Esophagus (tissue), 2 donors: ENCODE data around the gene MCTP2. TPM values are rescaled to one million over a fixed set of nuclear protein-coding genes. Genes with fewer than 3 reads are reported as not detected.

Source experiments
- H3K27ac ChIP-seq, 2 donors: one replicate each; pipeline ENCODE4 v1.5.1; 2013; ENCODE audit warnings: low read depth in 2 of 2, mild to moderate bottlenecking in 2 of 2, inconsistent platforms in 1 of 2, low read length in 1 of 2, moderate library complexity in 1 of 2
- H3K27me3 ChIP-seq, 2 donors: one replicate each; pipeline ENCODE4 v1.6.1; 2013; ENCODE audit warnings: low read length in 2 of 2, control low read depth in 1 of 2, mild to moderate bottlenecking in 1 of 2; ENCODE audit not compliant: insufficient read depth in 2 of 2, control insufficient read depth in 1 of 2
- H3K36me3 ChIP-seq, 2 donors: one replicate each; pipeline ENCODE4 v1.6.1; 2013; ENCODE audit warnings: low read length in 1 of 2; ENCODE audit not compliant: control insufficient read depth in 2 of 2, insufficient read depth in 2 of 2
- H3K4me1 ChIP-seq, 2 donors: one replicate each; pipeline ENCODE4 v1.6.1; 2013; ENCODE audit warnings: low read length in 1 of 2; ENCODE audit not compliant: control insufficient read depth in 2 of 2, insufficient read depth in 2 of 2
- H3K4me3 ChIP-seq, 2 donors: one replicate each; pipeline ENCODE4 v1.5.1; 2013; ENCODE audit warnings: low read length in 2 of 2, mild to moderate bottlenecking in 2 of 2, low read depth in 1 of 2, moderate library complexity in 1 of 2
- H3K9me3 ChIP-seq, 2 donors: one replicate each; pipeline ENCODE4 v1.6.1; 2013; ENCODE audit warnings: mild to moderate bottlenecking in 2 of 2, low read depth in 1 of 2, low read length in 1 of 2, moderate library complexity in 1 of 2; ENCODE audit not compliant: control insufficient read depth in 2 of 2, insufficient read depth in 1 of 2
- WGBS, 2 donors: extraction: QIAGEN DNeasy Blood & Tissue Kit; methylation state at CpG; one replicate each; pipeline ENCODE4 v1.1.7; 2013; 5-methylcytosine and 5-hydroxymethylcytosine counted together
- polyA plus RNA-seq, 2 donors: library from polyadenylated mRNA; stranded (reverse); fragments of 200-250 nt; gene quantifications; one replicate each; pipeline ENCODE4 v1.2.3, GENCODE V29; 2013
- donor health status: healthy with polysubstance abuse.
- donor health status: Bipolar disorder and iron deficiency.

Gene MCTP2
- polyA plus RNA-seq, 2 donors, result 2.4 to 2.5 TPM

GRCh38 chr15:94269954-94270353 lies 38.6 kb downstream of the MCTP2 start:
- H3K4me1 ChIP-seq, result peaks cover 0 to 2% of the 10 kb centered on the region in 2 donors
- WGBS, 2 donors, result 88 to 96% methylated on average over 2 of the region's 2 CpGs
- no peaks in the 10 kb centered on the region for H3K9me3 ChIP-seq
- H3K36me3 ChIP-seq, result no peaks in the 10 kb centered on the region
- H3K27ac ChIP-seq, result no peak overlapping the region
- no peak overlapping the region for H3K4me3 ChIP-seq
- H3K27me3 ChIP-seq, result no peaks in the 10 kb centered on the region

- Histone ChIP-seq H3K9me3 (no peaks in the 10 kb centered on the region), H3K4me1 (peaks cover 0 to 2% of the 10 kb centered on the region in 2 donors), H3K27ac (no peak overlapping the region), H3K4me3 (no peak overlapping the region), H3K36me3 (no peaks in the 10 kb centered on the region), H3K27me3 (no peaks in the 10 kb centered on the region)
- 83 to 87% methylated on average over 2 of the region's 2 CpGs for WGBS, 2 donors
Measured at GRCh38 chr15:94270570-94270969, 39.2 kb downstream of the MCTP2 start.

- Histone ChIP-seq H3K4me1 (no peaks in the 10 kb centered on the region), H3K9me3 (no peaks in the 10 kb centered on the region), H3K27me3 (no peaks in the 10 kb centered on the region), H3K27ac (no peak overlapping the region), H3K36me3 (no peaks in the 10 kb centered on the region), H3K4me3 (no peak overlapping the region)
- WGBS, 2 donors, result 70 to 78% methylated on average over 7 of the region's 7 CpGs
Measured at GRCh38 chr15:94272251-94272898, 41.0 kb downstream of the MCTP2 start.

GRCh38 chr15:94273826-94274225 lies 42.5 kb downstream of the MCTP2 start:
- 53 to 90% methylated on average over 1 of the region's 1 CpG for WGBS, 2 donors
- H3K27ac ChIP-seq, result no peak overlapping the region
- no peaks in the 10 kb centered on the region for H3K4me1 ChIP-seq
- no peaks in the 10 kb centered on the region for H3K9me3 ChIP-seq
- no peaks in the 10 kb centered on the region for H3K36me3 ChIP-seq
- no peaks in the 10 kb centered on the region for H3K27me3 ChIP-seq
- no peak overlapping the region for H3K4me3 ChIP-seq

GRCh38 chr15:94274745-94275144 lies 43.4 kb downstream of the MCTP2 start:
- Histone ChIP-seq H3K36me3 (no peaks in the 10 kb centered on the region), H3K9me3 (no peaks in the 10 kb centered on the region), H3K4me1 (no peaks in the 10 kb centered on the region), H3K27me3 (no peaks in the 10 kb centered on the region), H3K27ac (no peak overlapping the region), H3K4me3 (no peak overlapping the region)
- WGBS, 2 donors, result 96 to 98% methylated on average over 1 of the region's 1 CpG

GRCh38 chr15:94277485-94277884 lies 46.1 kb downstream of the MCTP2 start:
- Histone ChIP-seq H3K4me3 (no peak overlapping the region), H3K36me3 (no peaks in the 10 kb centered on the region), H3K27me3 (no peaks in the 10 kb centered on the region), H3K4me1 (no peaks in the 10 kb centered on the region), H3K27ac (no peak overlapping the region), H3K9me3 (no peaks in the 10 kb centered on the region)
- WGBS, 2 donors, result 81 to 85% methylated on average over 1 of the region's 1 CpG

GRCh38 chr15:94279736-94280135 lies 48.4 kb downstream of the MCTP2 start:
- Histone ChIP-seq H3K27ac (no peak overlapping the region), H3K4me1 (no peaks in the 10 kb centered on the region), H3K9me3 (no peaks in the 10 kb centered on the region), H3K4me3 (no peak overlapping the region), H3K27me3 (no peaks in the 10 kb centered on the region), H3K36me3 (no peaks in the 10 kb centered on the region)
- 82% methylated on average over 2 of the region's 2 CpGs for WGBS, 2 donors

GRCh38 chr15:94280301-94280700 lies 48.9 kb downstream of the MCTP2 start:
- 80 to 82% methylated on average over 3 of the region's 3 CpGs for WGBS, 2 donors
- H3K9me3 ChIP-seq, result no peaks in the 10 kb centered on the region
- H3K4me3 ChIP-seq, result no peak overlapping the region
- H3K36me3 ChIP-seq, result no peaks in the 10 kb centered on the region
- no peaks in the 10 kb centered on the region for H3K27me3 ChIP-seq
- no peaks in the 10 kb centered on the region for H3K4me1 ChIP-seq
- H3K27ac ChIP-seq, result no peak overlapping the region

- no peaks in the 10 kb centered on the region for H3K27me3 ChIP-seq
- no peaks in the 10 kb centered on the region for H3K9me3 ChIP-seq
- H3K4me1 ChIP-seq, result peaks cover 0 to under 1% of the 10 kb centered on the region in 2 donors
- H3K27ac ChIP-seq, result no peak overlapping the region
- no peak overlapping the region for H3K4me3 ChIP-seq
- 66 to 69% methylated on average over 7 of the region's 7 CpGs for WGBS, 2 donors
- no peaks in the 10 kb centered on the region for H3K36me3 ChIP-seq
Measured at GRCh38 chr15:94282269-94283250, 51.2 kb downstream of the MCTP2 start.
